ENCODE results near the gene KEL.

DNA sequence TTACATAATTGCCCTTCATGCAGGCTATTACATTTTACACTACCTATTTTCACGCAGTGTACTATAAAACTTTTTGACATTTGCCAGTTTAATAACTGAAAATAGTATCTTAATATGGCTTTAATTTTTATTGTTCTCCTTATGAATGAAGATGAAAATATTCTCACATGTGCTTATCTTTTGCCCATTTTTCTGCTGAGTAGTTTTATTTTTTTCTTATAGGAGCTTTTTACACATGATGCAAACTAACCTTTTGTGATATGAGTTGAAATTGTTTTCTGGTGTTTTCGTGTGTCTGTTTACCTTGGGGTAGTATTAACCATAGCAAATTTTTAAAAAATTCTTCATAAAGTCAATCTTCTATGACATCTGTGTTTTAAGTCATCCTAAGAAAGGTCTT, 38.5 kb upstream of the KEL start:
- TF ChIP-seq, protein P1, sequence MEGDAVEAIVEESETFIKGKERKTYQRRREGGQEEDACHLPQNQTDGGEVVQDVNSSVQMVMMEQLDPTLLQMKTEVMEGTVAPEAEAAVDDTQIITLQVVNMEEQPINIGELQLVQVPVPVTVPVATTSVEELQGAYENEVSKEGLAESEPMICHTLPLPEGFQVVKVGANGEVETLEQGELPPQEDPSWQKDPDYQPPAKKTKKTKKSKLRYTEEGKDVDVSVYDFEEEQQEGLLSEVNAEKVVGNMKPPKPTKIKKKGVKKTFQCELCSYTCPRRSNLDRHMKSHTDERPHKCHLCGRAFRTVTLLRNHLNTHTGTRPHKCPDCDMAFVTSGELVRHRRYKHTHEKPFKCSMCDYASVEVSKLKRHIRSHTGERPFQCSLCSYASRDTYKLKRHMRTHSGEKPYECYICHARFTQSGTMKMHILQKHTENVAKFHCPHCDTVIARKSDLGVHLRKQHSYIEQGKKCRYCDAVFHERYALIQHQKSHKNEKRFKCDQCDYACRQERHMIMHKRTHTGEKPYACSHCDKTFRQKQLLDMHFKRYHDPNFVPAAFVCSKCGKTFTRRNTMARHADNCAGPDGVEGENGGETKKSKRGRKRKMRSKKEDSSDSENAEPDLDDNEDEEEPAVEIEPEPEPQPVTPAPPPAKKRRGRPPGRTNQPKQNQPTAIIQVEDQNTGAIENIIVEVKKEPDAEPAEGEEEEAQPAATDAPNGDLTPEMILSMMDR (IDR thresholded peaks at IDR 0.05; ENCODE audit: borderline replicate concordance, extremely low read depth, low read length, poor library complexity, severe bottlenecking), result no peak
- no peak for TF ChIP-seq EZH2 (IDR thresholded peaks at IDR 0.05; ENCODE audit: borderline replicate concordance, low read depth, low read length, severe bottlenecking)
